Measurements from ENCODE around the gene GLCCI1.

Gene GLCCI1

DNA sequence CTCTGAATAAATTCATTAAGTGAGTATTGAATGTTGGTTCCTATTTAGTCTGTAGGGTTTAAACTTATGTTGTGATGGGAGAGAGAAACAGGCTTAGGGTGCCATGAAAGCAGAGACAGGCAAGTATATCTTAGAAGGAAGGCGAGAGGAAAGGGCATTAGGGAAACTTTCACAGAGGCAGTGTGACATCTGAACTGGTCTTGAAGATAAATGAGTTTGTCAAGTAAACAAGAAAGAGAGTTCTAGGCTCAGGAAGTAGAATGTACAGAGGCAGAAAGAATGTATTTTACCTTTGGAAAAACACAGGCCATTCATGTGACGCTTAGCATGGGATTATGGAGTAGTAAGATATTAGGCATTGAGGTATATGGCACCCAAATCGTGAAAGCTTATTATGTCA, 34.5 kb downstream of the GLCCI1 start:
- no peak overlapping the region for H3K27ac ChIP-seq (replicated peaks)
- no peak overlapping the region for H3K4me3 ChIP-seq (replicated peaks; ENCODE audit: insufficient read depth, low read length)
- no peak for DNase-seq (ENCODE audit: low read depth in 1 of 2, low spot score in 1 of 2)
- H3K27me3 ChIP-seq (ENCODE audit: insufficient read depth, poor library complexity, severe bottlenecking): no peaks in the 10 kb centered on the region
- no peak for TF ChIP-seq GABPA (IDR thresholded peaks at IDR 0.05; ENCODE audit: low read depth)
- TF ChIP-seq, protein P1, sequence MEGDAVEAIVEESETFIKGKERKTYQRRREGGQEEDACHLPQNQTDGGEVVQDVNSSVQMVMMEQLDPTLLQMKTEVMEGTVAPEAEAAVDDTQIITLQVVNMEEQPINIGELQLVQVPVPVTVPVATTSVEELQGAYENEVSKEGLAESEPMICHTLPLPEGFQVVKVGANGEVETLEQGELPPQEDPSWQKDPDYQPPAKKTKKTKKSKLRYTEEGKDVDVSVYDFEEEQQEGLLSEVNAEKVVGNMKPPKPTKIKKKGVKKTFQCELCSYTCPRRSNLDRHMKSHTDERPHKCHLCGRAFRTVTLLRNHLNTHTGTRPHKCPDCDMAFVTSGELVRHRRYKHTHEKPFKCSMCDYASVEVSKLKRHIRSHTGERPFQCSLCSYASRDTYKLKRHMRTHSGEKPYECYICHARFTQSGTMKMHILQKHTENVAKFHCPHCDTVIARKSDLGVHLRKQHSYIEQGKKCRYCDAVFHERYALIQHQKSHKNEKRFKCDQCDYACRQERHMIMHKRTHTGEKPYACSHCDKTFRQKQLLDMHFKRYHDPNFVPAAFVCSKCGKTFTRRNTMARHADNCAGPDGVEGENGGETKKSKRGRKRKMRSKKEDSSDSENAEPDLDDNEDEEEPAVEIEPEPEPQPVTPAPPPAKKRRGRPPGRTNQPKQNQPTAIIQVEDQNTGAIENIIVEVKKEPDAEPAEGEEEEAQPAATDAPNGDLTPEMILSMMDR (IDR thresholded peaks at IDR 0.05; ENCODE audit: insufficient read depth, low read length): no peak
- TF ChIP-seq, protein P2, sequence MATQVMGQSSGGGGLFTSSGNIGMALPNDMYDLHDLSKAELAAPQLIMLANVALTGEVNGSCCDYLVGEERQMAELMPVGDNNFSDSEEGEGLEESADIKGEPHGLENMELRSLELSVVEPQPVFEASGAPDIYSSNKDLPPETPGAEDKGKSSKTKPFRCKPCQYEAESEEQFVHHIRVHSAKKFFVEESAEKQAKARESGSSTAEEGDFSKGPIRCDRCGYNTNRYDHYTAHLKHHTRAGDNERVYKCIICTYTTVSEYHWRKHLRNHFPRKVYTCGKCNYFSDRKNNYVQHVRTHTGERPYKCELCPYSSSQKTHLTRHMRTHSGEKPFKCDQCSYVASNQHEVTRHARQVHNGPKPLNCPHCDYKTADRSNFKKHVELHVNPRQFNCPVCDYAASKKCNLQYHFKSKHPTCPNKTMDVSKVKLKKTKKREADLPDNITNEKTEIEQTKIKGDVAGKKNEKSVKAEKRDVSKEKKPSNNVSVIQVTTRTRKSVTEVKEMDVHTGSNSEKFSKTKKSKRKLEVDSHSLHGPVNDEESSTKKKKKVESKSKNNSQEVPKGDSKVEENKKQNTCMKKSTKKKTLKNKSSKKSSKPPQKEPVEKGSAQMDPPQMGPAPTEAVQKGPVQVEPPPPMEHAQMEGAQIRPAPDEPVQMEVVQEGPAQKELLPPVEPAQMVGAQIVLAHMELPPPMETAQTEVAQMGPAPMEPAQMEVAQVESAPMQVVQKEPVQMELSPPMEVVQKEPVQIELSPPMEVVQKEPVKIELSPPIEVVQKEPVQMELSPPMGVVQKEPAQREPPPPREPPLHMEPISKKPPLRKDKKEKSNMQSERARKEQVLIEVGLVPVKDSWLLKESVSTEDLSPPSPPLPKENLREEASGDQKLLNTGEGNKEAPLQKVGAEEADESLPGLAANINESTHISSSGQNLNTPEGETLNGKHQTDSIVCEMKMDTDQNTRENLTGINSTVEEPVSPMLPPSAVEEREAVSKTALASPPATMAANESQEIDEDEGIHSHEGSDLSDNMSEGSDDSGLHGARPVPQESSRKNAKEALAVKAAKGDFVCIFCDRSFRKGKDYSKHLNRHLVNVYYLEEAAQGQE (IDR thresholded peaks at IDR 0.05; ENCODE audit: insufficient replicate concordance, low read depth): no peak
- no peak for TF ChIP-seq SPI1 (IDR thresholded peaks at IDR 0.05; ENCODE audit: borderline replicate concordance, low read depth)
- TF ChIP-seq POLR2AphosphoS5 (IDR thresholded peaks at IDR 0.05; ENCODE audit: low read depth): no peak

DNA sequence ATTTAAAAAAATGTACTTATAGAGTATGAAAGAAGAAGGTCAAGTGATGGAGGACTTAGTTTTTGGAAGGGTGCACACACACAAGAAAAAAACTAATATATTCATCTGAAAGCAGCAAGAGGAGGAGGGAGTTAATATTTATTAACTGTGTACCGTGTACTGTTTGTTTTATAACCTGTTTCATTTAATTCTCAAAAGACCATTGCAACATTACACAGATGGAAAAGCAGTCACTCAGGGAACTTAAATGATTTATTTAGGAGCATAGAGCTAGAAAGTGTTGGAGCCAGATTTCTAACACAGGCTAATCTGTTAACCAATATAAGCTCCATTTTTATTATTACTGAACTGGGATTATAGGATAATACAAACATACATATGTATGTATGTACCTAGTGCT, 36.7 kb downstream of the GLCCI1 start:
- no peak overlapping the region for H3K27ac ChIP-seq (replicated peaks)

DNA sequence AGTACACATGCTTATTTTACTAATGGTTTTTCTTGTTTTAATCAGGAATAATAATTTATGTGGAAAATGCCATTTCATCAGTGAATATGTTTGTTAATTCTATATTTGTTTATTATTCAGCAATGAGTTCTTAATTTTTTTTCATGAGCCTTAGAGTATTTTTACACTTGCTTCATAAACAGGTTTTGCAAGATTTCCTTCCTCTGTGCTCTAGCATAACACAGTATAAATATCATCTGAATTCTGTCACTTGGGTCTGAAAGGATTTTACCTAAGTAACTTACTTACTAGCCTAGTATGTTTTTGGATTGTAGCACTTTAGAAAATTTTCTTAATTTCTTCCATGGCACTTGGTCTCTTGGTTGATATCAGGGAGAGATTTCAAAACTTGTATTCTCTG, 45.8 kb downstream of the GLCCI1 start:
- TF ChIP-seq SPI1 (IDR thresholded peaks at IDR 0.05; ENCODE audit: borderline replicate concordance, low read depth): no peak
- TF ChIP-seq, protein P1 (IDR thresholded peaks at IDR 0.05; ENCODE audit: insufficient read depth, low read length): no peak
- TF ChIP-seq, protein P2 (IDR thresholded peaks at IDR 0.05; ENCODE audit: insufficient replicate concordance, low read depth): no peak
- TF ChIP-seq GABPA (IDR thresholded peaks at IDR 0.05; ENCODE audit: low read depth): no peak
- TF ChIP-seq POLR2AphosphoS5 (IDR thresholded peaks at IDR 0.05; ENCODE audit: low read depth): no peak
- no peak for DNase-seq (ENCODE audit: low read depth in 1 of 2, low spot score in 1 of 2)
- H3K27me3 ChIP-seq (ENCODE audit: insufficient read depth, poor library complexity, severe bottlenecking): no peaks in the 10 kb centered on the region
- no peak overlapping the region for H3K27ac ChIP-seq (replicated peaks)
- H3K4me3 ChIP-seq (replicated peaks; ENCODE audit: insufficient read depth, low read length): no peak overlapping the region

More for the DNA sequence above, 36.7 kb downstream of the GLCCI1 start:
- no peak for TF ChIP-seq POLR2AphosphoS5 (IDR thresholded peaks at IDR 0.05; ENCODE audit: low read depth)
- TF ChIP-seq, protein P2 (IDR thresholded peaks at IDR 0.05; ENCODE audit: insufficient replicate concordance, low read depth): no peak
- TF ChIP-seq GABPA (IDR thresholded peaks at IDR 0.05; ENCODE audit: low read depth): no peak
- no peak for TF ChIP-seq SPI1 (IDR thresholded peaks at IDR 0.05; ENCODE audit: borderline replicate concordance, low read depth)
- TF ChIP-seq, protein P1 (IDR thresholded peaks at IDR 0.05; ENCODE audit: insufficient read depth, low read length): no peak
- no peak for DNase-seq (ENCODE audit: low read depth in 1 of 2, low spot score in 1 of 2)
- Histone ChIP-seq H3K4me3 (replicated peaks; ENCODE audit: insufficient read depth, low read length) (no peak overlapping the region), H3K27me3 (ENCODE audit: insufficient read depth, poor library complexity, severe bottlenecking) (no peaks in the 10 kb centered on the region)
